Brain microvascular endothelial cell (primary cell): ENCODE measurements around the gene THRB.
A peak's percentile ranks its signal among the peaks of the same experiment; 100 is the strongest.

Source experiments
- DNase-seq: peaks from one replicate; pipeline ENCODE4 v3.0.0-alpha.2; 2020
- H3K27ac ChIP-seq: fragments of 250-450 bp; sonication (Bioruptor Pico); 2 replicates; pipeline ENCODE4 v1.5.1; 2020; ENCODE audit warnings: mild to moderate bottlenecking, moderate library complexity
- H3K27me3 ChIP-seq: fragments of 250-450 bp; sonication (Bioruptor Pico); replicated peaks from 2 replicates; pipeline ENCODE4 v1.5.1; 2020; ENCODE audit warnings: mild to moderate bottlenecking
- H3K36me3 ChIP-seq: fragments of 250-450 bp; sonication (Bioruptor Pico); replicated peaks from 2 replicates; pipeline ENCODE4 v1.5.1; 2020; ENCODE audit warnings: mild to moderate bottlenecking
- H3K4me3 ChIP-seq: 2 replicates; pipeline ENCODE4 v1.5.1; 2011; ENCODE audit warnings: low read depth, mild to moderate bottlenecking, control low read depth, low read length, moderate library complexity
- in situ Hi-C: cut with HindIII; loops from 2 replicates; pipeline ENCODE4 v1.10.0; 2017; ENCODE audit warnings: low sequenced_read_pairs, low pct_ligation_motif_present
- TF ChIP-seq, protein P1 (sequence below): IDR thresholded peaks from 2 replicates; pipeline ENCODE4 v1.5.1; 2011; ENCODE audit warnings: low read depth, mild to moderate bottlenecking, moderate library complexity, low read length, control low read depth, inconsistent platforms; ENCODE audit errors: missing control alignments

The THRB gene

DNA sequence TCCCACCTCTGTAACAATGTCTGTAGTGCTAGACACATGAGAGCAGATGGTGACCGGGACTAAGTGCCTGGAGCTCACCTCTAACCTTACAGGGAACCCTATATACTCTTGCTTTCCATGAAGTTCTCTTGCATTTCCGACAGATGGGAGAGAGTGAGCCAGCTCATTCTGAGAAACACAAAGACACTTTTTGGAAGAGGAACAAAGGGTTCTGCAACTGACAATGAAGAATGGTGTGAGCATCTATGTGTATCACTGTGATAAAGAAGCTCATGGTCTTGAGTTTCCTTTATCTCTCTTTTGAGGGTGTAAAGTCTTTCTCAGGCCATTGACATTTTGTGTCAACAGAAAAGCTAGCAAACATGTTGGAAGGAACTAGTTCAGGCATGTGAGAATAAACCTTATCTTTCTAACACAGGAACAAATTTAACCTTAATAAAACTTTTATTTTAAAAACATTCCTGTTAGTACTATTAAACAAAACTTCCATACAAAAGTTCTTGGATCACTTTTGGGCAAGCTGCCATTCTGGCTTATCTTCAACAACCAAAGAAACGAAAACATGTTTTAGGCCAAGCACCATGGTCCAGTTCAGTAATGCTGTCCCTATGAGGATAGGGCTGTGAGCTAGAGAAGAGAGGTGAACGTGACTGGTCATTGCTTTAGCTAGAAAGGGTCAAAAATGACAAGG lies 142.7 kb downstream of the THRB start:
- DNase-seq, result peak; percentile 49
- in situ Hi-C loops, result no loop called here

DNA sequence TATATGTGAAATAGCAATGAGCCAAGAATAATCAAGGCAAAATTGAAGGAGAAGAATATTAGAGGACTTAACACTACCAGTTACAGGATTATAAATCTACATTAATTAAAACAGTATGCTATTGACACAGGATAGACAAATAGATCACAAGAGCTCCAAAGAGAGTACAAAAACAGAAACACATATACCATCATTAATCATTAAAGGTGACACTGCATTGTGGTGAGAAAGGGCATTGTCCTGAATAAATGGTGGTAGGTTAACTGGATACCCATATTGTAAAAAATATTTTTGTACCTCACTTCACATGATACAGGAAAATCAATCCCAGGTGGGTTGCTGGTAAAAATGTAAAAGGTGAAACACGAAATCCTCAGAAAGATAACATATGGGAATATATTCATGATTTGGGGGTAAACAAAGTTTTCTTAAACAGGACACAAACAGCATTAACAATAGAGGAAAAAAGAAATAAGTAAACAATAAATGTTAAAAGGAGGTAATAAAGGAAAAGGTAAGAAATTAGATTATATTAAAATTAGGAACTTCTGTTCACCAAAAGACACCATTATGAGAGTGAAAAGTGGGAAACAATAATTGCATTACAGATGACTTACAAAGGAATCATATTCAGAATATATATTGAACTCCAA lies 145.2 kb downstream of the THRB start:
- H3K4me3 ChIP-seq, result no peak overlapping the region
- DNase-seq, result no peak
- in situ Hi-C loops, result no loop called here

More for the DNA sequence above, 142.7 kb downstream of the THRB start:
- Histone ChIP-seq H3K36me3 (no peaks in the 10 kb centered on the region), H3K27me3 (no peaks in the 10 kb centered on the region), H3K4me3 (no peak overlapping the region), H3K27ac (no peak overlapping the region)
- TF ChIP-seq, protein P1, sequence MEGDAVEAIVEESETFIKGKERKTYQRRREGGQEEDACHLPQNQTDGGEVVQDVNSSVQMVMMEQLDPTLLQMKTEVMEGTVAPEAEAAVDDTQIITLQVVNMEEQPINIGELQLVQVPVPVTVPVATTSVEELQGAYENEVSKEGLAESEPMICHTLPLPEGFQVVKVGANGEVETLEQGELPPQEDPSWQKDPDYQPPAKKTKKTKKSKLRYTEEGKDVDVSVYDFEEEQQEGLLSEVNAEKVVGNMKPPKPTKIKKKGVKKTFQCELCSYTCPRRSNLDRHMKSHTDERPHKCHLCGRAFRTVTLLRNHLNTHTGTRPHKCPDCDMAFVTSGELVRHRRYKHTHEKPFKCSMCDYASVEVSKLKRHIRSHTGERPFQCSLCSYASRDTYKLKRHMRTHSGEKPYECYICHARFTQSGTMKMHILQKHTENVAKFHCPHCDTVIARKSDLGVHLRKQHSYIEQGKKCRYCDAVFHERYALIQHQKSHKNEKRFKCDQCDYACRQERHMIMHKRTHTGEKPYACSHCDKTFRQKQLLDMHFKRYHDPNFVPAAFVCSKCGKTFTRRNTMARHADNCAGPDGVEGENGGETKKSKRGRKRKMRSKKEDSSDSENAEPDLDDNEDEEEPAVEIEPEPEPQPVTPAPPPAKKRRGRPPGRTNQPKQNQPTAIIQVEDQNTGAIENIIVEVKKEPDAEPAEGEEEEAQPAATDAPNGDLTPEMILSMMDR, result no peak

DNA sequence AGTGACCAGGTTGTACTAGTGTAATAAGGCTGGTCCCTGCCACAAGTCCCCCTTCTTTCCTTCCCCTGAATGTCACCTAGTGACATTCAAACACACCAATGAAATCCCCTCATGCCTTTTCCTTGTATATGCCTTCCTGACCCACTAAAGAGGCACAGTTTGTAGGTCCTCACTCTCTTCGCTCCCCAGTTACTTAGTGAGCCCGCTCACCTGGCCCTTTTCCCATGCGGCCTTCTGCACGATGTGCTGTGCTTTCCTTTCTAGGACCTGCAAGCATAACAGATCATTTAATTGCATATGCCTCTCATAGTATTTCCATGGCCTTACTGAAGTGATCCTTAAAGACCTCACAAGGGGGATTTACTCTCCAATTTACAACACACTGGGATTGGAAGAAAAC lies 146.3 kb downstream of the THRB start:
- in situ Hi-C loops, result no loop called here

More for the DNA sequence above, 145.2 kb downstream of the THRB start:
- no peaks in the 10 kb centered on the region for H3K36me3 ChIP-seq
- H3K27ac ChIP-seq, result no peak overlapping the region
- TF ChIP-seq, protein P1, result no peak
- H3K27me3 ChIP-seq, result no peaks in the 10 kb centered on the region

DNA sequence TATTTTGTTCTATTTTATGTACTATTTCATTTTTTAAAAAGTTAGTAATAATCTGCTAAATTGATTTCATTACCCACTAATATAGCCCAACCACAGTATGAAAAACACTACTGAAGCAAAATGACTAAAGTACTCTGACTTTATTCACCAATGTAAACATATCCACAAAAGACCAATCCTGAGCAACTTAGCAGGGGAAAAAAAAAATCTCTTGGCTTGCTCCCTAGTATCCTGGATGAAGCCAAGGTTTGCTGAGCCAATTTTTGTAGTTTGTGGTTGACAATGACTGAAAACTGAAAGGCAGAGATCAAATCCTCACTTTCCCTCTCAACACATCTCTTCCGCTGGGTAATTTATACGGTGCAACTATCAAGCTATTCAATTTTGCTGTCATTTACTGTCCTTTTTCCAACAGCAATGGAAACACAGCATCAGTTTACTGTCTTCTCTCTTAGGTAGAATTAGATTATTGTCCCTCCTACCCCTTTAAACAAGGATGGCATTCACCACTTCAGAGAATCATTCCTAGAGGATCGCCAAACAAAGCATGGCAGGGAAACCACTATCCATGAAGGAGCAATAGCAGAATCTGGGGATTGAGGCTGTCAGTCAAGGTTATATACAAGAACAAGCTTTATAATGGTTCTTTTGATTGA lies 149.7 kb downstream of the THRB start:
- in situ Hi-C loops, result no loop called here
- H3K4me3 ChIP-seq, result no peak overlapping the region
- no peaks in the 10 kb centered on the region for H3K27me3 ChIP-seq
- no peak overlapping the region for H3K27ac ChIP-seq
- no peak for DNase-seq
- TF ChIP-seq, protein P1, result no peak
- no peaks in the 10 kb centered on the region for H3K36me3 ChIP-seq

More for the DNA sequence above, 146.3 kb downstream of the THRB start:
- TF ChIP-seq, protein P1, result no peak
- H3K27me3 ChIP-seq, result no peaks in the 10 kb centered on the region
- H3K36me3 ChIP-seq, result no peaks in the 10 kb centered on the region
- DNase-seq, result no peak
- H3K4me3 ChIP-seq, result no peak overlapping the region
- H3K27ac ChIP-seq, result no peak overlapping the region

DNA sequence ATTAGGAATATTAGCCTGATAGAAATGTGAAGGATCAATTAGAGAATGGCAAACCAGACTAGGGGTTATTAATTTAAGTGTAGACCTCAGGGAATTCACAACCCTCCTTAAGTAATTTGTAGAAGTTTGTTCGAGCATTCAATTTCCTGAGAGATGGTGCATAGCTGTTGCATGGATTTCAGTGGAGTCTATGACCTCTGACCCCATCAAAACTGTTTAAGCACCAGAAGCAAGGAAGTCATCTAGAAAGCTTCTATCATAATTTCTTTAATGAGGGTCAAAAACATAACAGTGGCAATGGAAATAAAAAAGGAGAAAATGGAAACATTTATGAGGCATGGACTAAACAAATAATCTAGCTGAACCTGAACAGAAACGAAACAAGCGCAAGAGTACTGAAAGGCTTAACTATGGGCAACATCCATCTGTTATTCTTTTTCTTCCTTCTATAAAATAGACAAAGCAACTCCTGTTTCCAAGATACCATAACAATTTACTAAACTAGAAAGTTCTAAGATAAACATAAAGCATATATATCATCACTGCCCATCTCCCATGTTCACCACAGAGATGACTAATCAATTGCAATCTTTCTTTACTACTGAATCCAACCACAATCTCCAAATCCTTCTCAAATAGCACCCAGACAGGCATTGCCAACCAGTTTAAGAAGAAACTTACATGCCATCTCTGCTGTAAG lies 151.4 kb downstream of the THRB start:
- Histone ChIP-seq H3K36me3 (no peaks in the 10 kb centered on the region), H3K27ac (no peak overlapping the region), H3K27me3 (no peaks in the 10 kb centered on the region), H3K4me3 (no peak overlapping the region)
- in situ Hi-C loops, result no loop called here
- peak; percentile 62 for DNase-seq
- TF ChIP-seq, protein P1, result no peak
